GM19455 (cell line): Measurements from ENCODE around the gene TTC38.

Experiments used
- ATAC-seq: cut with Tn5 transposase; IDR thresholded peaks from one replicate; pipeline ENCODE4 v1.9.1; 2021; ENCODE audit not compliant: unreplicated experiment

Gene TTC38

GRCh38 chr22:46276563-46276962 lies 8.8 kb downstream of the TTC38 start:
- no peak for ATAC-seq

GRCh38 chr22:46278656-46279645 lies 11.1 kb downstream of the TTC38 start:
- no peak for ATAC-seq

GRCh38 chr22:46280063-46280817 lies 12.4 kb downstream of the TTC38 start:
- ATAC-seq: no peak

- no peak for ATAC-seq
Measured at GRCh38 chr22:46280999-46281623, 13.3 kb downstream of the TTC38 start.

- no peak for ATAC-seq
Measured at GRCh38 chr22:46281866-46282678, 14.3 kb downstream of the TTC38 start.

GRCh38 chr22:46286006-46286405 lies 18.2 kb downstream of the TTC38 start:
- no peak for ATAC-seq

- no peak for ATAC-seq
Measured at GRCh38 chr22:46286941-46287872, 19.4 kb downstream of the TTC38 start.

GRCh38 chr22:46287873-46288751 lies 20.3 kb downstream of the TTC38 start:
- no peak for ATAC-seq

GRCh38 chr22:46288846-46289243 lies 21.0 kb downstream of the TTC38 start:
- no peak for ATAC-seq

GRCh38 chr22:46289244-46289891 lies 21.6 kb downstream of the TTC38 start:
- ATAC-seq: no peak

GRCh38 chr22:46290121-46290842 lies 22.5 kb downstream of the TTC38 start:
- no peak for ATAC-seq

- no peak for ATAC-seq
Measured at GRCh38 chr22:46290843-46291785, 23.3 kb downstream of the TTC38 start.

GRCh38 chr22:46292173-46292572 lies 24.4 kb downstream of the TTC38 start:
- ATAC-seq: no peak

GRCh38 chr22:46292732-46293131 lies 24.9 kb downstream of the TTC38 start:
- ATAC-seq: no peak

- ATAC-seq: no peak
Measured at GRCh38 chr22:46293577-46294260, 25.9 kb downstream of the TTC38 start.

- ATAC-seq: no peak
Measured at GRCh38 chr22:46294784-46295183, 27.0 kb downstream of the TTC38 start.
